Neural crest cell (in vitro differentiated cells): ENCODE measurements around the gene CYP26B1. TPM values are rescaled to one million over a fixed set of nuclear protein-coding genes. Genes with fewer than 3 reads are reported as not detected.
A peak's percentile ranks its signal among the peaks of the same experiment; 100 is the strongest.

Experiments used
- DNase-seq: peaks from one replicate; pipeline ENCODE4 v3.0.0; 2021; ENCODE audit warnings: low read depth, mixed read lengths, low spot score
- H3K27ac Mint-ChIP-seq: one replicate; pipeline ENCODE4 v1.8.0; 2021; ENCODE audit warnings: mild to moderate bottlenecking, mixed read lengths; ENCODE audit not compliant: unreplicated experiment
- H3K27me3 Mint-ChIP-seq: 2 replicates; pipeline ENCODE4 v1.8.0; 2021; ENCODE audit warnings: low read depth, mild to moderate bottlenecking, mixed read lengths
- H3K36me3 Mint-ChIP-seq: 2 replicates; pipeline ENCODE4 v1.8.0; 2021; ENCODE audit warnings: low read depth, mild to moderate bottlenecking, mixed read lengths
- H3K4me1 Mint-ChIP-seq: 2 replicates; pipeline ENCODE4 v1.8.0; 2021; ENCODE audit warnings: mixed read lengths
- H3K4me3 Mint-ChIP-seq: one replicate; pipeline ENCODE4 v1.8.0; 2021; ENCODE audit warnings: mild to moderate bottlenecking, mixed read lengths
- H3K9me3 Mint-ChIP-seq: 2 replicates; pipeline ENCODE4 v1.8.0; 2021; ENCODE audit warnings: mixed read lengths
- CTCF ChIP-seq: fragments of 200-600 bp; sonication (generic); conservative IDR thresholded peaks from 2 replicates; pipeline ENCODE4 v1.5.0; 2021; ENCODE audit warnings: antibody characterized with exemption, mild to moderate bottlenecking
- total RNA-seq: library from RNA; stranded (reverse); gene quantifications from 2 replicates; pipeline ENCODE4 v1.2.1, GENCODE V29; 2021

CYP26B1 gene
- total RNA-seq, 1 donor from 2014 or later = 16.4 TPM

DNA sequence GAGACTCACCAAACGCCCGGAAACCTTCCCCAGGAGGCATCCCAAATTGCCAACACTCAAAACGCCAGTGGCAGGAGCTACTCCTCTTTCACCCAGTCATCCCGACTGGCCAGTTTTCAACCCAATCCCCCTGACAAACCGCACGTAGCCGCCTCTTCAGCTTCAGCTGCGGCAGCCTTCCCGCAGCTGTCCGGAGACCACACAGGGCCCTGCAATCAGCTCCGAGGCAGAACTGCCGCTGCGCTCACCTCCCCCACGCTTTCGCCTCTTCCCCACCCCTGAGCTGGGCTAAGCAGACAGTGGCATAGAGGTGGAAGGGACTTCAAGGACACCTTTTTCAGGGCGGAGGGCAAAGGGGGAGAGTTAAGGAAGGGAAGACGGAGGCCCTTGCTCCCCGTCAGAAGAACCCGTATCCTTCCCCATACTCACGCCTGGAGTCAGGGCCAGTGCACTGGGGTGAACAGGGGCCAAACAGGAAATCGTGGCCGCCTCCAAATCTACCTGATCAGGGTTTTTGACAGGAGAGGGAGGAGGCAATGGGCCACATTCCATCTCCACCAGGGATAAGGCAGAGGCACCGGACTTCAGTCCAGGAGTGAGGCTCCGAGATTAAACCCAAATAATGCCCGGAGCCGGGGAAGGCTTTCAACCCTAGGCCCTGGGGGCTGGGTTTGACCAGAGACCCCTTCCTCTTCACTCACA is 16.9 kb downstream of the CYP26B1 start:
- Mint-ChIP-seq H3K27ac (peak overlapping the region; percentile 37), H3K4me1 (peaks cover 3% of the 10 kb centered on the region), H3K4me3 (no peak overlapping the region), H3K9me3 (no peaks in the 10 kb centered on the region), H3K27me3 (peaks cover 32% of the 10 kb centered on the region), H3K36me3 (no peaks in the 10 kb centered on the region)
- DNase-seq = no peak
- TF ChIP-seq CTCF = no peak

DNA sequence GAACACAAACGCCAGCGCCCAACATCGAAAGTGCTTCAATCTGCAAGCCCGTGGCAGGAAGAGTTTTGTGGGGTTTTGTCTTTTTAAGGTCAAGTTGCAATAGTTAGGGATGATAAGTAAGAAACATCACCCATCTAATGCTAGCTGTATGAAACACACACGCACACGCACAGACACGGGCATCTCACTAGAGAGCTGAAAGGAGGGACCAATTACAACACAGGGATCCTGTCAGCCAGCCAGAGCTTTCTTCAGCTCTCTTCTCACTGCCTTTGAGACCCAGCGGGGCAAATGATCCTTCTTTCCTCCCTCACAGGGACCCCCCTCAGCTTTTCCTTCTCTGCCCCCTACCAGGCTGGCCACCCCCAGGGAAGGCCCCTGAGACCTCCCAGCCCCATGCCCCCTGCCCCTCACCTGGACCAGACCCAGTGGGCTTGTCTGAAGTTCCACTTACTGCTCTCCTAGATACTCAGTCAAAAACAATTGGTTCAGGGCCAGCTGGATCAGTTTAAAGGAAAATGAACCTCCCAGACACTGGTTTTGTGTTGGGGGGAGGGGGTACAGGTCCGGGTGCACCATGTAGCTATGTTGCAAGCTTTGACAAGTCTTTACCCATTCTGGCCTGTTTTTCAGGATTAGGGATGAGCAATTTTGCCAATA is 17.9 kb downstream of the CYP26B1 start:
- DNase-seq = no peak
- TF ChIP-seq CTCF = no peak
- H3K27me3 Mint-ChIP-seq = peaks cover 32% of the 10 kb centered on the region
- H3K9me3 Mint-ChIP-seq = no peaks in the 10 kb centered on the region
- H3K27ac Mint-ChIP-seq = no peak overlapping the region
- H3K36me3 Mint-ChIP-seq = no peaks in the 10 kb centered on the region
- H3K4me1 Mint-ChIP-seq = no peaks in the 10 kb centered on the region
- H3K4me3 Mint-ChIP-seq = no peak overlapping the region

GRCh38 chr2:72128843-72129227 is 18.8 kb downstream of the CYP26B1 start:
- Mint-ChIP-seq H3K4me3 (no peak overlapping the region), H3K27ac (no peak overlapping the region), H3K27me3 (peaks cover 42% of the 10 kb centered on the region), H3K9me3 (no peaks in the 10 kb centered on the region), H3K4me1 (no peaks in the 10 kb centered on the region), H3K36me3 (no peaks in the 10 kb centered on the region)
- no peak for DNase-seq
- no peak for TF ChIP-seq CTCF

DNA sequence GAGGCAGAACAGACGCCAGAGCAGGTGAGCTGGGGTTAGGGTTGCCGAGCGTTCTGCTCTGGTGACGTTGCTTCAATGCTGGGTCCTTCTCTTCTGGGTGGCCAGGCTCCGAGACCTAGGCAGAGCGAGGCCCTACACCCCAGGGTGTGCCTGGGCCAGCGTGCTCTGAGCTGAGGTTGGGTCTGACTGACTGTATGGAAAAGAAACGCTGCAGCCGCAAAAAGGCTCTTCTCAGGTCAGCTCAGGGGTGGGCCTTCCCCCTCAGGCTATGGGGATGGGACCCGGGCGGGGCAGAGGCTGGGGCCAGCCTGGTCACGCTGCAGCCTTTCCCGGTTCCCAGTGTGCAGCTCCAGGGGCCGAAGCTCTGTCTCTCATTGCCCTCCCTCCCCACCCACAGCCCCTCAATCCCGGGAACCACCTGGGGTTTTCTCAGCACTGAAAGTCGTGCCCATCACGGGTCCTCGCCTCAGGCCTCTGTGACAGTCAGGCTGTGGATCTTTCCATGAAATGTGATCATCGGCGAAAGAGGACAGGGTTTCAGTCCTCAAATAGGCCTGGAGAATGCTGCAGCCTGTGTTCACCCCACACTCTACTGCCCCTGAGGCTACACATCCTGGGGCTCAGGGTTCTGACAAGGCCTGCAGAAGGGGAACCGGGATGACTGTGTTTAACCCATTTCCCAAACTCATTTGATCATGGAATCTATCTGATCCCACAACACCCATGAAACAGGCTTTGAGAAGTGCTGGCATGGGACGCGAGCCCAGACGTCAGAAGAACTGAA is 19.4 kb downstream of the CYP26B1 start:
- Mint-ChIP-seq H3K27me3 (peaks cover 46% of the 10 kb centered on the region), H3K4me3 (no peak overlapping the region), H3K27ac (no peak overlapping the region), H3K4me1 (no peaks in the 10 kb centered on the region), H3K36me3 (no peaks in the 10 kb centered on the region), H3K9me3 (no peaks in the 10 kb centered on the region)
- no peak for TF ChIP-seq CTCF
- DNase-seq = no peak

GRCh38 chr2:72127401-72128058 is 20.1 kb downstream of the CYP26B1 start:
- H3K4me3 Mint-ChIP-seq = no peak overlapping the region
- H3K27ac Mint-ChIP-seq = no peak overlapping the region
- H3K9me3 Mint-ChIP-seq = peaks cover 4% of the 10 kb centered on the region
- H3K36me3 Mint-ChIP-seq = no peaks in the 10 kb centered on the region
- DNase-seq = no peak
- no peak for TF ChIP-seq CTCF
- H3K27me3 Mint-ChIP-seq = peaks cover 50% of the 10 kb centered on the region
- no peaks in the 10 kb centered on the region for H3K4me1 Mint-ChIP-seq
